Testis (tissue), 2 donors: ENCODE measurements around the gene HSD17B4.

Experiments used
- POLR2A ChIP-seq: fragments of 450-650 bp; IDR thresholded peaks from one replicate; pipeline ENCODE4 v1.6.1; 2017; ENCODE audit warnings: antibody characterized with exemption, mild to moderate bottlenecking, moderate library complexity
- TF ChIP-seq, protein P1 (sequence below), 3 experiments: fragments of 450-650 bp in 2 of 3; fragments of 200-600 bp in 1 of 3; sonication (generic) in 1 of 3; IDR thresholded peaks; one replicate each; pipeline ENCODE4 v1.5.1; 2016 to 2019; ENCODE audit warnings: antibody characterized with exemption in 3 of 3, mild to moderate bottlenecking in 2 of 3, moderate library complexity in 1 of 3

GRCh38 chr5:119521232-119521631 is 68.9 kb downstream of the HSD17B4 start:
- TF ChIP-seq, protein P1, sequence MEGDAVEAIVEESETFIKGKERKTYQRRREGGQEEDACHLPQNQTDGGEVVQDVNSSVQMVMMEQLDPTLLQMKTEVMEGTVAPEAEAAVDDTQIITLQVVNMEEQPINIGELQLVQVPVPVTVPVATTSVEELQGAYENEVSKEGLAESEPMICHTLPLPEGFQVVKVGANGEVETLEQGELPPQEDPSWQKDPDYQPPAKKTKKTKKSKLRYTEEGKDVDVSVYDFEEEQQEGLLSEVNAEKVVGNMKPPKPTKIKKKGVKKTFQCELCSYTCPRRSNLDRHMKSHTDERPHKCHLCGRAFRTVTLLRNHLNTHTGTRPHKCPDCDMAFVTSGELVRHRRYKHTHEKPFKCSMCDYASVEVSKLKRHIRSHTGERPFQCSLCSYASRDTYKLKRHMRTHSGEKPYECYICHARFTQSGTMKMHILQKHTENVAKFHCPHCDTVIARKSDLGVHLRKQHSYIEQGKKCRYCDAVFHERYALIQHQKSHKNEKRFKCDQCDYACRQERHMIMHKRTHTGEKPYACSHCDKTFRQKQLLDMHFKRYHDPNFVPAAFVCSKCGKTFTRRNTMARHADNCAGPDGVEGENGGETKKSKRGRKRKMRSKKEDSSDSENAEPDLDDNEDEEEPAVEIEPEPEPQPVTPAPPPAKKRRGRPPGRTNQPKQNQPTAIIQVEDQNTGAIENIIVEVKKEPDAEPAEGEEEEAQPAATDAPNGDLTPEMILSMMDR (IDR thresholded peaks at IDR 0.05), result no peak
- no peak for TF ChIP-seq POLR2A
